Measurements from ENCODE around the gene PPIA. TPM values are rescaled to one million over a fixed set of nuclear protein-coding genes. Genes with fewer than 3 reads are reported as not detected.

PPIA gene
- total RNA-seq, 1 experiment from 2014 or later: 2,409 TPM

GRCh38 chr7:44827567-44827966 lies 31.1 kb downstream of the PPIA start:
- H3K27me3 ChIP-seq (ENCODE audit: insufficient read depth, low read length): no peaks in the 10 kb centered on the region
- no peak overlapping the region for H2BK12ac ChIP-seq (ENCODE audit: insufficient read length, low read depth, low read length)
- no peaks in the 10 kb centered on the region for H3K9me3 ChIP-seq (ENCODE audit: control insufficient read depth, low read depth, low read length)
- no peak overlapping the region for H3K18ac ChIP-seq (ENCODE audit: insufficient read length, low read depth, low read length)
- H3K14ac ChIP-seq (ENCODE audit: insufficient read depth, low read length): no peak overlapping the region
- H2BK120ac ChIP-seq (ENCODE audit: low read depth, low read length, poor library complexity, severe bottlenecking): no peak overlapping the region
- H3K9me3 Mint-ChIP-seq: no peaks in the 10 kb centered on the region
- H2BK5ac ChIP-seq (ENCODE audit: insufficient read length, low read length): no peak overlapping the region
- no CpG with 5 or more reads among the region's 3 CpGs for WGBS (ENCODE audit: extremely low coverage, insufficient read length, low lambda C conversion rate)
- H4K20me1 ChIP-seq (ENCODE audit: control insufficient read depth, insufficient read depth, insufficient read length): no peaks in the 10 kb centered on the region
- no peak overlapping the region for H3K56ac ChIP-seq (ENCODE audit: insufficient read length, low read depth, low read length)
- no peak overlapping the region for H3T11ph ChIP-seq (ENCODE audit: low read length)
- peaks cover 0 to 3% of the 10 kb centered on the region in 2 experiments; a peak in 2 of 4 replicates for H3K4me1 Mint-ChIP-seq
- DNase-seq: no peak
- H3K4me1 ChIP-seq (ENCODE audit: insufficient read depth, low read length): no peaks in the 10 kb centered on the region
- no peak overlapping the region for H4K8ac ChIP-seq (replicated peaks; ENCODE audit: insufficient read length, low read depth, low read length)
- TF ChIP-seq, protein P1, sequence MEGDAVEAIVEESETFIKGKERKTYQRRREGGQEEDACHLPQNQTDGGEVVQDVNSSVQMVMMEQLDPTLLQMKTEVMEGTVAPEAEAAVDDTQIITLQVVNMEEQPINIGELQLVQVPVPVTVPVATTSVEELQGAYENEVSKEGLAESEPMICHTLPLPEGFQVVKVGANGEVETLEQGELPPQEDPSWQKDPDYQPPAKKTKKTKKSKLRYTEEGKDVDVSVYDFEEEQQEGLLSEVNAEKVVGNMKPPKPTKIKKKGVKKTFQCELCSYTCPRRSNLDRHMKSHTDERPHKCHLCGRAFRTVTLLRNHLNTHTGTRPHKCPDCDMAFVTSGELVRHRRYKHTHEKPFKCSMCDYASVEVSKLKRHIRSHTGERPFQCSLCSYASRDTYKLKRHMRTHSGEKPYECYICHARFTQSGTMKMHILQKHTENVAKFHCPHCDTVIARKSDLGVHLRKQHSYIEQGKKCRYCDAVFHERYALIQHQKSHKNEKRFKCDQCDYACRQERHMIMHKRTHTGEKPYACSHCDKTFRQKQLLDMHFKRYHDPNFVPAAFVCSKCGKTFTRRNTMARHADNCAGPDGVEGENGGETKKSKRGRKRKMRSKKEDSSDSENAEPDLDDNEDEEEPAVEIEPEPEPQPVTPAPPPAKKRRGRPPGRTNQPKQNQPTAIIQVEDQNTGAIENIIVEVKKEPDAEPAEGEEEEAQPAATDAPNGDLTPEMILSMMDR (conservative IDR thresholded peaks at IDR 0.05): no peak
- no peak overlapping the region for H3K27ac Mint-ChIP-seq
- H3K27me3 Mint-ChIP-seq (ENCODE audit: low read depth): no peaks in the 10 kb centered on the region
- H3K4me2 ChIP-seq (ENCODE audit: insufficient read depth, insufficient read length, low read length): no peak overlapping the region
- no peak overlapping the region for H2BK15ac ChIP-seq (ENCODE audit: low read depth, low read length)
- no peak overlapping the region for H4K5ac ChIP-seq (ENCODE audit: insufficient read length, low read depth, low read length)
- no peak overlapping the region for H3K4me3 Mint-ChIP-seq
- no peak overlapping the region for H3K9ac ChIP-seq (ENCODE audit: extremely low read depth, insufficient read length, low read length)
- no peaks in the 10 kb centered on the region for H3K79me2 ChIP-seq (ENCODE audit: insufficient read depth, low read length)
- no peak overlapping the region for H2BK20ac ChIP-seq (ENCODE audit: low read depth, low read length, poor library complexity, severe bottlenecking)
- no peak overlapping the region for H3K4ac ChIP-seq (ENCODE audit: low read depth, low read length)
- H2AFZ ChIP-seq (ENCODE audit: low read length): no peak overlapping the region
- H3K23me2 ChIP-seq (ENCODE audit: insufficient read length, low read depth, low read length, poor library complexity, severe bottlenecking): no peaks in the 10 kb centered on the region
- no peaks in the 10 kb centered on the region for H3K79me1 ChIP-seq (ENCODE audit: insufficient read depth, low read depth, low read length, poor library complexity, severe bottlenecking)
- peaks cover 14 to 58% (median 54%) of the 10 kb centered on the region in 3 experiments; a peak in 6 of 7 replicates for H3K36me3 Mint-ChIP-seq (ENCODE audit: insufficient read depth in 1 of 3, low read depth in 3 of 3)
- no peak overlapping the region for H3K27ac ChIP-seq (ENCODE audit: insufficient read length, low read depth, low read length)
- H3K23ac ChIP-seq (ENCODE audit: insufficient read length, low read depth, low read length): no peak overlapping the region
- H4K91ac ChIP-seq (ENCODE audit: insufficient read length, low read depth, low read length): no peak overlapping the region
- no peak overlapping the region for H2AK5ac ChIP-seq (ENCODE audit: insufficient read length, low read length)

Data from H9 (cell line).